Amniotic epithelial cell (primary cell): ENCODE measurements around the gene CELSR1.
"Not testable (repeated sequence)": the region's sequence is repeated elsewhere in the genome, so short reads cannot be mapped to it uniquely, and the experiment has no call there.

Experiments used
- DNase-seq: peaks from one replicate; pipeline ENCODE4 v3.0.0-alpha.2; 2010; ENCODE audit warnings: low read depth

Gene CELSR1

DNA sequence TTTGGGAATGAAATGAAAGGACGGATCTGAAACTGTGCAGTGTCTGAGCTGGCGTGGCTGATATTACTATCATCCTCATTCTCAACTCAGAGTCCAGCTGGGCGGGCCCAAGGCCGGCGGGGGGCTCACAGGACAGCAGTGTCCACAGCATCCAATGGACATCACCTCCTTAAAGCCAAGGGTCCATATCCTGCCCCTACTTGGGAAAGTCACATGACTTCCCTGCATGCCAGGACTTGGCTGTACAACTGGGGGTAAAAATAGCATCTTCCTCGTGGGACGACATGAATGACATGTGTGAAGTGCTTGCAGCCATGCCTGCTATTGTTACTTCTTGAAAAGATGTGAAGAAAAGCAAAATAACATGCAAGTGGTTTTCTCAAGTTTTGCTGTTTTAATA, 119.7 kb downstream of the CELSR1 start:
- no peak for DNase-seq

DNA sequence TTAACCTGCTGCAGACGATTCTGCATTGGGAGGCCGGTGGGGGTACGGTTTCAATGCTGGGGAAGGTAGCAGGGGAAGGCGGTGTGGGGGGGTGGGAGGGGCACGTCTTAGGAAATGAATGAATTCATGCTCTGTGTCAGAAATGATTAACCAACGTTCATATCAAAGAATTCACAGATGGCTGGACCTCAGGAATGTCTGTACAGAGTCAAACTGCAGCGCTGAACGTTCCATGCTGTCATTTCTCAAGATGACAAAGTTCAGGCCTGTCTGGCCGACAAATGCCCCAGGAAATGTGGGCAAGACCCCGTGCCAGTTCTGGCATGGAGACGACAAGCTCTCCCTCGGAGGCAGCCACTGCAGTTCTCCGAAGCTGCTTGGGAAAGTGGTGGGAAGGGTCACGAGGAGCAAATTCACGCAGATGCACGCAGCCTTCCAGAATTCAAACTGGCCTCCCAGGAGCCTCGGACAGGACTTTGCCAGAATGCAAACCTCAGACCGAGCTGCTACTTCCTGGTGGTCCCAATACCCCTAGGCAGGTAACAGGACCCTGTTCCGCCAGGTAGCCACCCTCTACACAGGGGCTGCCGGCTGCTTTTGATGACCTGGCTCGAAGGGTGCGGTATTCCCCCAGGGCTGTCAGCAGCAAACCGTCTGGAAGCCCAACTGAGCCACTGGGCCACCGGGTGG, 120.4 kb downstream of the CELSR1 start:
- DNase-seq = peak; percentile 6

DNA sequence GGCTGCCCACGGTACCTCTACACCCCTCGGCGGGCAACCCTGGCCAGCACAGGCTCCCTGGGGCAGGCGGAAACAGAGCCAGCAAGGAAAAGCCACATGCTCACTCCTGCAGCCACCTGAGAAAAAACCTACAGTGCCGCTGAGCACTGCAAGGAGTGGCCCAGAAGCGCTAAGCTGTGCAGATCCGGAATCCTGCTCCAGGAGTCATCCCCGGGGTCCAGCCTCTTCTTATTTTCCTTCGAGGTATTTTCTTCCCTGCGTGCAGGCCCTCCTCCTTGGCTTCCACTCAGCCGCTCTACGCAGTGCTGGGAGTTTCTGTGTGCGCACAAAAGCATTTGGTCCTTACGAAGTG, 120.9 kb downstream of the CELSR1 start:
- DNase-seq = no peak

DNA sequence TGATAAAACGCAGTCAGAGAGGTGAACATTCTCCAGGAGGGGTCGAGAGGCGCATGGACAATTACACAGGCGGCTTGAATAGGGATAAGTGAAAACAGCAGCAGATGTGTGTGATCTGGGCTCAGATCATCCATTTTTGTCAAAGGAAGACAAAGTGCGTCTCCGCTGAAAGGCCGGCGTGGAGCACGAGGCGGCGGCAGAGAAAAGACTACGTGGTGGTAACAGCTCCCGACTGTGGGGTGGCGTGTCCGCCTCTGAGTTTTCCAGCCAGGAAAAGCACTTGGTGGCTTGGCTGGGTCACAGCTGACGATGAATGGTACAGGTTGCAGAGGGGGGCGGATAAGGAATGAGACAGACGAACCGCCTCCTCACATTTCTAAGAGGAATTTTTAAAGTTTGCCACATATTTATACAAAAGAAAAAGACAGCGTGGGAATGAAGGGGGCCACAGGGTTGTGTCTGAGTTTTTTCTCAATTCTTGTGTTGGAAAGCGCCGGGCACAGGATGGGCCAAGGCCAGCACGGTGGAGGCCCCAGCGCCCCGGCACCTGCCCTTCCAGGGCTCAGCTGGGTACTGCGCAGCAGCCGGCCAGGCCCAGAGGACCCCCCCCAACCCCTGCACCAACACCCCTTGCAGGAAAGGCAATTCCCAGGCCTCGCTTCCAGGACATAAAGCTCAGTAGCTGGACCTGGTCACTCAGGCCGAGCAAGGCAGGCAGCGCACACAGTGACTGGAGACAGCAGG, 121.5 kb downstream of the CELSR1 start:
- no peak for DNase-seq

DNA sequence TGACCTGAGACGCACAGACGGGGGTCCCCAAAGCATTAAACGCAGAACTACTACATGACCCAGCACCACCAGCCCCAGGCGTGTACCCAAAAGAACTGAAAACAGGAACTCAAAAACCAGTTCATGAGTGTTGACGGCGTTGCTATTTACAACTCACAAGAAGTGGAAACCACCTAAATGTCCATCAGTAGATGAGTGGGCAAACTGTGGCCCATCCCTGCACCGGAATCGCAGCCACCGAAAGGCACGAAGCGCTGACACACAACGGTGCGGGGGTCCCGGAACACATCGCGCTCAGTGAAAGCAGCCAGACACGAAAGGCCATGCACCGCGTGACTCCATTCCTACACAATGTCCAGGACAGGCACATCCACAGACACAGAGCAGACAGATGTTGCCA, 122.7 kb downstream of the CELSR1 start:
- no peak for DNase-seq

DNA sequence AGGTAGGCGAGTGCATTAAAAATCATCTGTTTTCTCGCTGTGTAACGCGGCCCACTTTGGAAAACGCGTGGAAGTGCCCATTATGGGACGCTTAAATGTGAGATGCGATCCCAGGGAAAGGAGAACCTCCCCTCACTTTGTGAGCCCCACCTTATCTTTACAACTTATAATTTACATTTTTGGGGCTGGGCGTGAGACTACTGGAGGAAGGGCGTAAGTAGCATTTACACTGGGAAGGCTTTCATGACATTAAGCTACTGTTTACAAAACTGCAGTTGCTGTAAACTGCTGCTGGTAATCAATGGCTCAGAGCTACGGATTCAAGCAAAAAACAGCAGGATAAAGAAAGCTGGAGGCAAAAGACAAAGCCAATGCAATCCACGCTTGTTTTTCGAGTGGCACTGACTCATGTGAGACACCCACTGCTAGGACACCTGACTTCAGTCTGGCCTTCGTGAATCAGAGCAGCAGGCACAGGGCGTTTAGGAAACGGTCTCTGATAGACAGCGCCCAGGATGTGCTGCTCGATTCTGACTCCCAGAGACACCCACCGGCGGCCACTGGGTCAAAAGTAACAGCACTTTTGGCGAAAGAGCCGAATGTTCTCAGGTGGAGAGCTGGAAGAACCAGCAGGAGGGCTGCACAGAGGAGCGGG, 123.6 kb downstream of the CELSR1 start:
- DNase-seq = no peak

DNA sequence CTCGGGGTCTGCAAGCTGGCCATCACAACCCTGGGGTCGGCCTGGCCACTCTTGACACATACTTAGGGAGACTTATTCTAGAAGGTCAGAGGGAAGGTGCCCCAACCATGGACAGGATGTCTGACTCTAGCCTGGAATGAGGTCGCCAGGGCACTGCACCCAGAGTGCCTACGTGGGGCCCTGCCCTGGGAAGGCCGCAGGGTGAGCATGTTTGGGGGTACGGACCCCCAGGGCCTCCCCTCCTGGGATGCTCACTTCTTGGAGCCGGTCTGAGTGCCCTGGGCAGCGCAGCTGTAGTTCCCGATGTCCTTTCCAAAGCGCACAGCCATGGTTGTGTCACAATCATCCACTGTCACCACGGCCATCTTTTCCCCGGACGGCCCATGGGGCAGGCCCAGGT, 126.1 kb downstream of the CELSR1 start:
- no peak for DNase-seq

DNA sequence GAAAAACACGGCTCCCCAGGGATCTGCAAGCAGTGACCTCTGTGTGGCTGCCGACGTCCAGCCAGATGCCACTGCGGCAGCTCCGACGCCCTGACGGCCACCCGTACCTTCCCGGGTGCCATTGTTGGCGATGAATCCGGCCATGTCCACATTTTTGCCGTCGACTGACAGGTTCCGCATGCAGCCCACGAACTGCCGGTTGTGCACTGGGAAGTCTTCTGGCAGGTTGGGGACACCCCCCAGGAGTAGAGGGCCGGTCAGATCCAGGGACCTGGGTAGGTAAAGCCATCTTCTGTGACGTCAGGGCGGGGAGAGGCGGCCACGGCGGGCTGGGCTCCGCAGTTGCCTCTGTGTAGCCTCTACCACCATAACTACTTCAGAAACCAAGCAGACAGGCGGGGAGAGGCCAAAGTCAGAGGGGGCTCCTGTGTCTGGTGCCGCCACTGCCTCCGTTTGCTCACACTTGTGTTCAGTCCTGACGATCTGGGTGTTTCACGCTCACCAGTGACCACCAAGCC, 127.1 kb downstream of the CELSR1 start:
- no peak for DNase-seq

DNA sequence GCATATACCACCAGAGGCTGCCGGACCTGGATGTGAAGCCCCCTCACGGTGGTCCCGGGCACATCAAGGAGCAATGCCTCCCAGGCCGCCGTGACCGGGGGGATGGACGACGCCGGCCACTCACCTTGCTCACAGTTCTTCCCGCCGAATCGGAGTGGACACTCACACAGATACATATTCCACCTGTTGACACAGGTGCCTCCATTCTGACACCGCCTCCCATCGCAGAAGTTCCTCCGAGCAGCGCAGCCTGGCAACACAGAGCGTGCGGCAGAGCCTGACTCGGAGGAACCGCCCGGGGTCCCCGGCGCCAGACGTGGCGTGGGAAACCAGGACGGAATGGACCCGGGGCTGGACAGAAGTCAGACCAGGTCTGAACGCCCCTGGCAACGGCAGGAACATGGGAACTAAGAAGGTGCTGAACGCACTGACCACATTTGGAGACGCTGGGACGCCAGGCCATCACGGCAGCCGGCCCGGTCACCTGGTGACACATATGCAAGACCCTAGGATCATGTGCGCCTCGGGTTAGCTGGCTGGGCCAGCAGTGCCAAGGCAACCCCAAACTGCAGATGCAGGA, 127.7 kb downstream of the CELSR1 start:
- DNase-seq = no peak

DNA sequence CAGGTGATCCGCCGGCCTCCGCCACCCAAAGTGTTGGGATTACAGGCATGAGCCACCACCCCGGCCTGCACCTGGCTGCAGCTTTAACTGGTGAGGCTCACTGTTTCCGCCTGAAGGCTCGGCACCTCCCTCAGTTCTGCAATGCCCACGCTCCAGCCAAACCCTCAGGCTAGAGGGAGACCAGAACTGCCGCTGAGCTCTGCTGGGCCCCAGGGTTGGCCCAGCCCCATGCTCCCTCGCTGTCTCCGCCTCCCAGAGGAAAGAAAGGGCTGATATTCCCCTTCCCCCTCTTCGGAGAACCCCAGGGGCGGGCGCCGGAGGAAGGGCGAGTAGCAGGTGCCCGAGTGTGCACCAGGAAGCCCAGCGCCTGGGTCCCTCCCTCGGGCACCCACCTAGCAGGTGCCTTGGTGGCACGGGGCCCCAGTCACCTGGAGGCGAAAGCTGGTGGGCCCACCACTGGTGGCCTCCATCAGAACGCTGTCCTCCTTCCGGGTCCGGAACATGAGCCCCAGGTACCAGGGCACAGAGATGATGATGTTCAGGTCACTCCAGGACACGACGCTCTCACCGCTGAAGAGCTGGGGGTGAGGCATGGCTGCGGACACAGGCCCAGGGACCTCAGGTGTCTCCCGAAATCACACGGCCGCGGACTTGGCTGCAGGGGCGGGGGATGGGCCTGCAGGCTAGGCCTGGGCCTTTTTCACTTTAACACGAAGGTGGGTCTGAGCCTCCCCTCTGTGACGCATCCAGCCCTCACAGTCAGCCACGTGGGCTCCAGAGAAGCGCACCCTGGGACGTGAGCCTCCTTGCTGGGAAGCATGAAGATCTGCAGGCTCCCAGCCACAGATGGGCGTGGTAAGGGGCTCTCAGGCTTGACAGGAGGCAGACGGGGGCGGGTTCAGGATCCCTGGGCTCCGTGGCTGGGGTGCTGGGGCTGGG, 128.6 kb downstream of the CELSR1 start:
- no peak for DNase-seq

DNA sequence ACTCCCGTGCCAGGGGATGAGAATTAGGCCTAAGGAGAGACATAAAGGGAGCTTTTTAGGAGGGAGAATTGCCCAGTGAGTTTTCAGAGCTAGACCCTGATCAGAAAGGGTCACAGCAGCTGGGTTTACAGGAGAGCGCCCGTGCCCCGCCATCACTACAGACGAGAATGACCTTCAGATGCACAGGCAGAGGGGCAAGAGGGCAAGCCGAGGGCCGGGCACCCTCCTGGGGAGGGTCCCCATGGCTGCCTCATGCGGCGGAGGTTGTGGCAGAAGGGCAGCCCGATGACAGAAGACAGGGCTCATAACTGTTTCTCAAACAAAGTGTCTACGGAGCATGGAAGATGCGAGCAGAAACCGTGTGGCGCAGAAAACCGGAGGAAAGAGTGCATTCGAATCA, 129.7 kb downstream of the CELSR1 start:
- no peak for DNase-seq

DNA sequence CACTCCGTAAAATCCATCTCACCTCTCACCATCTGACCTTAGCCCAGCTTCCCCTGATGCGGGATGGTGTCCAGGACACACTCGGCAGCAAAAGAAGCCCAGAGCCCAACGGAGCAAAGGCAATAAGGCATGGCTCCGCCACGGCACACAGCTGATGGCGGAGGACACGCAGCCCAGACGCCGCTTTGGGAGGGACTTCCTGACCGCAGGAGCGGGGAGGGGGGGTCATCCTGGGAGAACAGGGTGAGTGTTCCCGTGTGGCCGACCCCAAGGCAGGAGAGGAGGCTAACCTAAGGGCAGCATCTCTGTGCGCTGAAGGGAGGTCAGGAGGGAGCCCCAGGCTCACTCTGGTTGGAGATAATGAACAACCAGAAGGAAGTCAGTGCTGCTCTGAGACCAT, 130.6 kb downstream of the CELSR1 start:
- DNase-seq = no peak

DNA sequence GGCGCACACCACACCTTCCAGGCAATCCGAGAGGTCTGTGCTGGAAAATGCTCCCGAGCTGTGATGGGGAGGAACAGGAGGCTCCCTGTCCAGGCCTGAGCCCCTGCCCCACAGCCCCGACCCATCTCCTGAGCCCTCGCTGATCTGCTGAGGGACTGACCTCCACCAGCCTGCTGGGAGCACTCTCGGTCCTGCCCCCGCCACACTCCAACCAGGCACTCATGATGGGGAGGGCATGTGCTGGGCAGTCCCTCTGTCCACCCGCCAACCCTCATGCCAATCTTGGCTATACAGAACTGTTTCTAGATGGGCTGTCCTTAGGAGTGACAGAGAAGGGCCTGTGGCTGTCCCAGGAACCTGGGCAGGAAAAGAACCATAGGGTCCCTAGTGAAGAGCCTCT, 131.1 kb downstream of the CELSR1 start:
- no peak for DNase-seq

DNA sequence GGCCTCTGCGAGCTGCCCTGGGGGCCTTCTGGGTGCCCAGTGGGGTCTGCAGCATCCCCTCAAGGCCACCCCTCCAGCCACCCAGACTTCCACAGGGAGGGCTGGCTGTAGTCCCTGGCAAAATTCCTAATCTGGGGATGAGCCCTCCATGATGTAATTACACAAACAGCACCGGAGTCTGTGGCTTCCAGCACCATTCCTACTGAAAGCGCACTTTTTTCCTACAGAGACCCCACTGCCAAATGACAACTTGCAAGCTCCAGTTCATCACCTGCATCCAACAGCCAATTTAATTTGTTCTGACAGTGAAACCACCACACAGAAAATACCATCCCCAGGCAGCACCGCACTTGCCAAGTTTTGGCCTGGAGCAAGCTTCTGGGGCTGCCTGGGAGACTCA, 131.5 kb downstream of the CELSR1 start:
- no peak for DNase-seq

DNA sequence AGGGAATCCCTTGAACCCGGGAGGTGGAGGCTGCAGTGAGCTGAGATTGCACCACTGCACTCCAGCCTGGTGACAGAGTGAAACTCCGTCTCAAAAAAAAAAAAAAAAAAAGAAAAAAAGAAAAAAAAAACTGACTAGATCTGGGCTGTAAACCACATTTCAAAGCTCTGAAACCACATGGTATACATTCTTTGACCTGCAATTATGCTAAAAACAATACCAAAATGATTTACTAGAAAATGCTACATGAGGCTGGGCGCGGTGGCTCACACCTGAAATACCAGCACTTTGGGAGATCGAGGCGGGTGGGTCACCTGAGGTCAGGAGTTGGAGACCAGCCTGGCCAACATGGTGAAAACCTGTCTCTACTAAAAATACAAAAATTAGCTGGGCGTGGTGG, 133.5 kb downstream of the CELSR1 start:
- not testable (repeated sequence) for DNase-seq

DNA sequence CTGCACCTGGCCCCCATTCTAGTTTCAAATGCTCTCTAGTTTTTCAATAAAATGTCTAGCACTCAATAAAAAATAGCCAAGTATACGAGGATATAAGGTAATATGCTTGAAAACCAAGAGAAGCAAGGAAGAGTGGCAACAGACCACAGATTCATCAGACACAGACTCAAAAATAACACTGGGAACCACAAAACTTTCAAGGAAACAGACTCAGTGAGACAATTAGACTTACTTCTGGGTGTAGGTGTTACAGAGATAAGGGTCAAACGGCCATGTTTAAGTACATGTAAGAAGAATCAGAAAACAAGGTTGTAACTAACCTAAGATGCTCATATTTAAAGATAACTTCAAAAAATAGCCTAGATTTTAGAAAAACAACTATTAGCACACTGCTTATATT, 134.9 kb downstream of the CELSR1 start:
- DNase-seq = no peak

DNA sequence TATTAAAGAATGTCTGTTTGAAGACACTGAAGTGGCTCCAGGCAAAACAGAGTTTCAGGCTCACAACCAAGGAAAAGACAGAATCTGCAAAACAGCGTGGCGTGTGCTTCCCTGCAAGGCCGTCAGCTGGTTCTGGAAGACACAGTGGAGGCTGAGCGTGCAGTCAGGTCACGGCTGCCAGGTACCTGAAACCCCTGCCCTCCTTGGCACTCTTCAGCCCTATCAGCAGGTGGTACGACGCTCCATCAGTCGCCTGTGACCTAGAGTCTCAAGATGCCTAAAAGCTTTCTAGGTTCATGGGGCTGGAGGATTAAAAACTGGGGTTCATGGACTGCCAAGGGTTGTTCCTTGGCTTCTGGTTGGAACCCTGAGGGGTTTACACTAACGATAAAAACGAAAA, 136.1 kb downstream of the CELSR1 start:
- DNase-seq = no peak

DNA sequence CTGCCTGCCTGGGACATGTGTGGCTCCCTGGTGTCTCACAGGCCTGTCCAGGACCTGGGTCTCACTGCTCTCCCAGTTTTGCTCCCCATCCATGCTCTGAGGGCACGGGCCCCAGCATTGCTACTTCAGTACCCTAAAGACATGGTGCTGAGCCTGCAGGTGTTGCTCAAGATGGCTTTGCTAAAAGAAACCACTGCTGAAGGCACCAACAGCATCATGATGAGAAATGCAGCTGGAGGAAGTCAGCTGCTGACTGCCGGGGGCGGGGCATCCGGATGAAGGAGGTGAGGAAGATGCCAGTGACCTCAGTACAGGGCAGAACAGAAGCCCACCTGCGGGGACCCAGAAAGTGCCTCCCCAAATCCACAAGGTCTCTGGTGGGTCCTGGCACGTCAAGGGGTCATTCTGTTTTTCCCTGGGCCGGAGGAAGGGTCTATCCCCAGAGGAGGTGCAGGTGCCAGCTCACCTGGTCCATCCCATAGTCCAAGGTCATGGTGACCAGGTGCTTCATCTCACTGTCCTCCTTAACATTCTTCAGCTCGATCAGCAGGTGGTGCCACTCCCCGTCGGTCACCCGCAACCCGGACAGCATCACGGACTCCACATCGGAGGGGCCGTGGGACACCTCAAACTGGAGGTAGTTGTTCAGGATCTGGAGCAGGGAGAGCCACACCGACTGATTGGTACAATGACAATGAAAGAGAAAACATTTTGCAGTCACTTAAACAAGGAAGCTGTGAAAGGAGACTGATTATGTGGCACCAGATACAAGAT, 138.0 kb downstream of the CELSR1 start:
- DNase-seq = no peak

DNA sequence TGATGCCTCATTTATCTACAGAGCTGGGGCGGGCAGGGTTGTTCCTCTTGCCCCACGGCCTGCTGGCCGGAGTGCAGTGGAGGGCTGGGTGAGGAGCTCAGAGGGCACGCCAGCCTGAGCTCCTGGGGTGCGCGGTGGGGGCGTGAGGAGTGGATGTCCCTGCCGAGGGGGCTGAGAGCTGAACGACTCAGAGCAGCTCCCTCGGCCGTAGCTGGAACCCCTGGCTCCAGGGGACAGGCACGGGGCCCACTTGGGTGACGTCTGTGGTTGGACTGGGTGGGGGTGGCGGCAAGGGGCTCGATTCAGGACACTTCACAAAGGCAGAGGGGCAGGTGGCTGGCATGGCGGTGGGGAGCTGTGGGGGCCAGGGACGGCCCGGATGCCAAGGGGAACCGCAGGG, 139.5 kb downstream of the CELSR1 start:
- no peak for DNase-seq

DNA sequence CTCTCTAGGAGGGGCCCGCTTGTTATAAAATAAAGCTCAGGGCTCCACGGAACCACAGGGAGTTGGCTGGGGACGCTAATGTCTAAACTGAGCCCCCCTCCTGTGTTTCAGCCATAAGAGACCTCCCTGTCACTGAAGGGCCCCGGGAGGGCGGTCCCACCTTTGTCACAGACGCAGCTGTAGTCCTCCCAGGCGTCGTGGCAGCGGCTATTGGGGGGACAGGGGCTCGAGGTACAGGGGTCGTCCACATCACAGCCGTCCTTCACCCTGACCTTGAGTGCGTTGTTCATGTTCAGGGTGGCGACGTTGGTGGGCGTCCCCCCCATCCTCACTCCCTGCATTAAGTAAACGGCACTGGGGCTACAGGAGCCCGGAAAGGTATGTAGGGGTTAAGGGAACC, 139.9 kb downstream of the CELSR1 start:
- no peak for DNase-seq

DNA sequence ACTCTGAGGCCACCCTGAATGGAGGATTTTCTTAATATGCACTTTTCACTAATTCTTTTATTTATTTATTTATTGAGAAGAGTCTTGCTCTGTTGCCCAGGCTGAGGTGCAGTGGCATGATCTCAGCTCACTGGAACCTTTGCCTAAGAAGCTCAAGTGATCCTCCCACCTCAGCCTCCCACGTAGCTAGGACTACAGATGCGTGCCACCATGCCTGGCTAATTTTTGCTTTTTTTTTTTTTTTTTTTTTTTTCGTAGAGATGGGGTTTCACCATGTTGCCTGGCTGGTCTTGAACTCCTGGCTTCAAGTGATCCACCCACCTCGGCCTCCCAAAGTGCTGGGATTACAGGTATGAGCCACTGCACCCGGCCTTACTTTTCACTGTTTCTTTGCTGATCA, 140.4 kb downstream of the CELSR1 start:
- not testable (repeated sequence) for DNase-seq
